Mesothelial cell of epicardium (in vitro differentiated cells): ENCODE data around the gene RCOR2. TPM values are rescaled to one million over a fixed set of nuclear protein-coding genes. Genes with fewer than 3 reads are reported as not detected.
A peak's percentile ranks its signal among the peaks of the same experiment; 100 is the strongest.

Experiments
- DNase-seq, 2 experiments: peaks; one replicate each; pipeline ENCODE4 v3.0.0; 2021; ENCODE audit warnings: low spot score in 2 of 2; ENCODE audit not compliant: unreplicated experiment in 2 of 2
- H3K27ac Mint-ChIP-seq: 2 replicates; pipeline ENCODE4 v1.8.0; 2021; ENCODE audit warnings: mixed read lengths
- H3K27me3 Mint-ChIP-seq: 2 replicates; pipeline ENCODE4 v1.8.0; 2021; ENCODE audit warnings: low read depth, mixed read lengths
- H3K36me3 Mint-ChIP-seq: 2 replicates; pipeline ENCODE4 v1.8.0; 2021; ENCODE audit warnings: mixed read lengths
- H3K4me1 Mint-ChIP-seq: 2 replicates; pipeline ENCODE4 v1.8.0; 2021; ENCODE audit warnings: mixed read lengths
- H3K4me3 Mint-ChIP-seq: 2 replicates; pipeline ENCODE4 v1.8.0; 2021; ENCODE audit warnings: mild to moderate bottlenecking, moderate library complexity, mixed read lengths
- H3K9me3 Mint-ChIP-seq: 2 replicates; pipeline ENCODE4 v1.8.0; 2021; ENCODE audit warnings: mixed read lengths
- total RNA-seq: library from RNA; stranded (reverse); gene quantifications from 3 replicates; pipeline ENCODE4 v1.2.1, GENCODE V29; 2021
- TF ChIP-seq, protein P1 (sequence below): fragments of 200-600 bp; sonication (generic); IDR thresholded peaks from one replicate; pipeline ENCODE4 v1.5.0; 2021; ENCODE audit warnings: antibody characterized with exemption; ENCODE audit not compliant: unreplicated experiment

The RCOR2 gene
- total RNA-seq, 1 donor from 2014 or later: 30.6 TPM

DNA sequence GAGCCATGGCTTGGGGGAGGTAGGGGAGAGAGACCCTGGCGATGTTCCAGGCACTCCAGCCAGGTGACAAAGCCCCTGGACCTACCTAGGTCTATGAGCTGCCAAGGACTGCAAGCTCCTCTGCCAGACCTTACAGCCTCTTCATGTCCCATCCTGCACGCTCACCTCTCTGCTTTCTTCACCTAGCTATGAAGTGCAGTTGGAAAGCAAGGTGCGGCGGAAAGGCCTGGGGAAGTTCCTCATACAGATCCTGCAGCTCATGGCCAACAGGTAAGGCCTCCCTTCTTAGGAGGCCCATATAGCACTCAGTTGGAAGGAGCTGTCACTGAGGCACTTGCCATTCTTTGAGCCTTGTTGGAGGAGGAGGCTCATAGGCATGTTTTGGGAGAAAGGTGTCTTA, 35.6 kb upstream of the RCOR2 start:
- Mint-ChIP-seq H3K4me1 (no peaks in the 10 kb centered on the region), H3K36me3 (peaks cover 22% of the 10 kb centered on the region), H3K27me3 (no peaks in the 10 kb centered on the region), H3K9me3 (no peaks in the 10 kb centered on the region), H3K27ac (no peak overlapping the region), H3K4me3 (no peak overlapping the region)
- TF ChIP-seq, protein P1, sequence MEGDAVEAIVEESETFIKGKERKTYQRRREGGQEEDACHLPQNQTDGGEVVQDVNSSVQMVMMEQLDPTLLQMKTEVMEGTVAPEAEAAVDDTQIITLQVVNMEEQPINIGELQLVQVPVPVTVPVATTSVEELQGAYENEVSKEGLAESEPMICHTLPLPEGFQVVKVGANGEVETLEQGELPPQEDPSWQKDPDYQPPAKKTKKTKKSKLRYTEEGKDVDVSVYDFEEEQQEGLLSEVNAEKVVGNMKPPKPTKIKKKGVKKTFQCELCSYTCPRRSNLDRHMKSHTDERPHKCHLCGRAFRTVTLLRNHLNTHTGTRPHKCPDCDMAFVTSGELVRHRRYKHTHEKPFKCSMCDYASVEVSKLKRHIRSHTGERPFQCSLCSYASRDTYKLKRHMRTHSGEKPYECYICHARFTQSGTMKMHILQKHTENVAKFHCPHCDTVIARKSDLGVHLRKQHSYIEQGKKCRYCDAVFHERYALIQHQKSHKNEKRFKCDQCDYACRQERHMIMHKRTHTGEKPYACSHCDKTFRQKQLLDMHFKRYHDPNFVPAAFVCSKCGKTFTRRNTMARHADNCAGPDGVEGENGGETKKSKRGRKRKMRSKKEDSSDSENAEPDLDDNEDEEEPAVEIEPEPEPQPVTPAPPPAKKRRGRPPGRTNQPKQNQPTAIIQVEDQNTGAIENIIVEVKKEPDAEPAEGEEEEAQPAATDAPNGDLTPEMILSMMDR: no peak
- no peak for DNase-seq

DNA sequence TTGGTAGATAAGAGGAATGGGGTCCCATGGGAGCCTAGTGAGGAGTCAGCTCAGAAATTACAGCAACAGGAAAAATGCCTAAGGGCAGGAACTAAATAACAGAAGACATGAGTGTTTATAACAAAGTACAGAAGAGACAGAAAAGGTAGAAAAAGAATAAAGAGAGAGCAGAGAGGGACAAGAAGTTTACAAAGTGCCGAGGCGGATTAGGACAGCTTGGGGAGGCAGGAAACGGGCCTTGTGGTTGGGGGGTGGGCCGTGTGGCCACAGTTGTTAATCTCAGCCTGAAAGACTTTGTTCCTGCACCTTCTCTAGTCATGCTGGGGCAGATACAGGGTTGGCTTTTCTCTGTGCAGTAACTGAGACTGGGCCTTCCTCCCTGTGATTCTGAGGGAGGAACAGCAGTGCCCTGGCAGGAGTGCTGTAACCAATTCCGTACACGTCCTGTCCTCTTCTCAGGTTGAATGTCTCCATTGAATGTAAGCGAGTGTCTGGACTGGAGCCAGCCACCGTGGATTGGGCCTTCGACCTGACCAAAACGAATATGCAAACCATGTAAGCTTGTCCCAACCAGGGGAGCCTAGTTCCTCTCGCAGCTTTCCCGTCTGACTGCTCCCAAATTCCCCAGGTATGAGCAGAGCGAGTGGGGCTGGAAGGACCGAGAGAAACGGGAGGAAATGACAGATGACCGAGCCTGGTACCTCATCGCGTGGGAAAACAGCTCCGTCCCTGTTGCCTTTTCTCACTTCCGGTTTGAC, 35.0 kb upstream of the RCOR2 start:
- Mint-ChIP-seq H3K4me3 (no peak overlapping the region), H3K27ac (peak overlapping the region; percentile 22), H3K36me3 (peaks cover 23% of the 10 kb centered on the region), H3K9me3 (no peaks in the 10 kb centered on the region), H3K27me3 (no peaks in the 10 kb centered on the region), H3K4me1 (no peaks in the 10 kb centered on the region)
- no peak for DNase-seq
- TF ChIP-seq, protein P1: no peak

- Mint-ChIP-seq H3K4me1 (peaks cover 12% of the 10 kb centered on the region), H3K9me3 (no peaks in the 10 kb centered on the region), H3K4me3 (no peak overlapping the region), H3K27ac (peak overlapping the region; percentile 16), H3K27me3 (no peaks in the 10 kb centered on the region), H3K36me3 (peaks cover 3% of the 10 kb centered on the region)
- DNase-seq: peak in 1 of 2 experiments; percentile 71
- TF ChIP-seq, protein P1: peak; percentile 65
These were observed 28.7 kb upstream of the RCOR2 start for GRCh38 chr11:63945477-63946163.

GRCh38 chr11:63944987-63945386, 28.0 kb upstream of the RCOR2 start:
- no peak overlapping the region for H3K27ac Mint-ChIP-seq

GRCh38 chr11:63942803-63943202, 25.8 kb upstream of the RCOR2 start:
- DNase-seq: no peak
- H3K36me3 Mint-ChIP-seq: peaks cover 2% of the 10 kb centered on the region

More at GRCh38 chr11:63944987-63945386, 28.0 kb upstream of the RCOR2 start:
- Mint-ChIP-seq H3K4me1 (peaks cover 16% of the 10 kb centered on the region), H3K4me3 (no peak overlapping the region), H3K27me3 (no peaks in the 10 kb centered on the region), H3K36me3 (peaks cover 3% of the 10 kb centered on the region), H3K9me3 (no peaks in the 10 kb centered on the region)
- no peak for DNase-seq
- TF ChIP-seq, protein P1: no peak

More at GRCh38 chr11:63942803-63943202, 25.8 kb upstream of the RCOR2 start:
- Mint-ChIP-seq H3K9me3 (no peaks in the 10 kb centered on the region), H3K27ac (no peak overlapping the region), H3K4me1 (peaks cover 24% of the 10 kb centered on the region), H3K27me3 (no peaks in the 10 kb centered on the region), H3K4me3 (no peak overlapping the region)
- TF ChIP-seq, protein P1: no peak
